Ascending aorta (tissue), 2 donors: ENCODE results near the gene CRHBP. TPM values are rescaled to one million over a fixed set of nuclear protein-coding genes. Genes with fewer than 3 reads are reported as not detected.

Source experiments
- DNase-seq, 2 donors: peaks; one replicate each; pipeline ENCODE4 v3.0.0-alpha.2; 2019; ENCODE audit warnings: low spot score in 2 of 2
- H3K27ac ChIP-seq, 2 donors: fragments of 200-600 bp; sonication (generic); one replicate each; pipeline ENCODE4 v1.5.1; 2016 to 2017; ENCODE audit warnings: mild to moderate bottlenecking in 1 of 2
- H3K27me3 ChIP-seq: fragments of 200-600 bp; sonication (generic); one replicate; pipeline ENCODE4 v1.5.1; 2017
- H3K36me3 ChIP-seq, 2 donors: fragments of 200-600 bp; sonication (generic); one replicate each; pipeline ENCODE4 v1.5.1; 2016
- H3K4me1 ChIP-seq, 2 donors: fragments of 200-600 bp; sonication (generic); one replicate each; pipeline ENCODE4 v1.5.1; 2016 to 2017; ENCODE audit warnings: mild to moderate bottlenecking in 1 of 2
- H3K4me3 ChIP-seq, 2 donors: fragments of 200-600 bp; sonication (generic); one replicate each; pipeline ENCODE4 v1.5.1; 2016 to 2017; ENCODE audit warnings: mild to moderate bottlenecking in 1 of 2
- H3K9me3 ChIP-seq, 2 donors: fragments of 200-600 bp; sonication (generic); one replicate each; pipeline ENCODE4 v1.5.1; 2016
- intact Hi-C: fragments of 100-400 bp; cut with DNase I; formaldehyde crosslinking; loops from one replicate; pipeline ENCODE4 v1.15.1; 2023
- total RNA-seq: library from RNA; depleted of rRNA; stranded (reverse); fragments of >200 nt; gene quantifications from one replicate; pipeline ENCODE4 v1.1.0, GENCODE V29; 2016
- TF ChIP-seq, protein P1 (sequence below), 3 experiments: fragments of 200-600 bp in 2 of 3; fragments of 450-650 bp in 1 of 3; sonication (generic) in 2 of 3; IDR thresholded peaks; one replicate each; pipeline ENCODE4 v1.5.1; 2016 to 2019; ENCODE audit warnings: antibody characterized with exemption in 3 of 3, mild to moderate bottlenecking in 1 of 3, moderate library complexity in 1 of 3

Gene CRHBP
- total RNA-seq, 1 donor from 2014 or later = 0.32 TPM

DNA sequence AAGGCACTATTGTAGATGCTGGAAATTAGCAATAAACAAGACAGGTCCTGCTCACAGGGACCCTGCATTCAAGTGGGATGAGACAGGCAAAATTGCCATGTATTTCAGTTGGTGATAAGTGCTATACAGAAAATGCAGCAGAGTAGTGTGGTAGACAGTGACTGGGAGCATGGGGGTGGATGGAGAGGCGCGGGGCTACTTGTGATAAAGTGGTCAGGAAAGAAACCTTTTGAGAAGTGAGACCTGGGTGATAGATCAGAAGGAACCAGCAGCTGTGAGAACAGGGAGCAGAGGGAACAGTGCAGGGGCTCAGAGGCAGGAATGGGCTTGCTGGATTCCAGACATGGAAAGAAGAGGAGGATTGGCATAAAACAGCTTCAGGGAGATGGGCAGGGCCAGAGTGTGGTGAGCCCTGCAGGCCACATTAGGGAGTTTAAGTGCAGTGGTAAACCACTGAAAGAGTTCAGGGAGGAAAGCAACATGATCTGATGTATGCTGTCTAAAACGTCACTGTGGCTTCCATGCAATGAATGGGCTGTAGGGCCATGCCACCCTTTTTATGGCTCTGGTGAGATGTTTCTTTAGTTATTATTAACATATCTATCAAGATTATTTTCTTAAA lies 7.3 kb downstream of the CRHBP start:
- TF ChIP-seq, protein P1, sequence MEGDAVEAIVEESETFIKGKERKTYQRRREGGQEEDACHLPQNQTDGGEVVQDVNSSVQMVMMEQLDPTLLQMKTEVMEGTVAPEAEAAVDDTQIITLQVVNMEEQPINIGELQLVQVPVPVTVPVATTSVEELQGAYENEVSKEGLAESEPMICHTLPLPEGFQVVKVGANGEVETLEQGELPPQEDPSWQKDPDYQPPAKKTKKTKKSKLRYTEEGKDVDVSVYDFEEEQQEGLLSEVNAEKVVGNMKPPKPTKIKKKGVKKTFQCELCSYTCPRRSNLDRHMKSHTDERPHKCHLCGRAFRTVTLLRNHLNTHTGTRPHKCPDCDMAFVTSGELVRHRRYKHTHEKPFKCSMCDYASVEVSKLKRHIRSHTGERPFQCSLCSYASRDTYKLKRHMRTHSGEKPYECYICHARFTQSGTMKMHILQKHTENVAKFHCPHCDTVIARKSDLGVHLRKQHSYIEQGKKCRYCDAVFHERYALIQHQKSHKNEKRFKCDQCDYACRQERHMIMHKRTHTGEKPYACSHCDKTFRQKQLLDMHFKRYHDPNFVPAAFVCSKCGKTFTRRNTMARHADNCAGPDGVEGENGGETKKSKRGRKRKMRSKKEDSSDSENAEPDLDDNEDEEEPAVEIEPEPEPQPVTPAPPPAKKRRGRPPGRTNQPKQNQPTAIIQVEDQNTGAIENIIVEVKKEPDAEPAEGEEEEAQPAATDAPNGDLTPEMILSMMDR (IDR thresholded peaks at IDR 0.05) = no peak
- H3K27me3 ChIP-seq = no peaks in the 10 kb centered on the region
- no peaks in the 10 kb centered on the region for H3K9me3 ChIP-seq
- no peak overlapping the region for H3K27ac ChIP-seq
- no peak for DNase-seq
- H3K4me1 ChIP-seq = no peaks in the 10 kb centered on the region
- no peaks in the 10 kb centered on the region for H3K36me3 ChIP-seq
- H3K4me3 ChIP-seq = no peak overlapping the region
- intact Hi-C loops = no loop called here

DNA sequence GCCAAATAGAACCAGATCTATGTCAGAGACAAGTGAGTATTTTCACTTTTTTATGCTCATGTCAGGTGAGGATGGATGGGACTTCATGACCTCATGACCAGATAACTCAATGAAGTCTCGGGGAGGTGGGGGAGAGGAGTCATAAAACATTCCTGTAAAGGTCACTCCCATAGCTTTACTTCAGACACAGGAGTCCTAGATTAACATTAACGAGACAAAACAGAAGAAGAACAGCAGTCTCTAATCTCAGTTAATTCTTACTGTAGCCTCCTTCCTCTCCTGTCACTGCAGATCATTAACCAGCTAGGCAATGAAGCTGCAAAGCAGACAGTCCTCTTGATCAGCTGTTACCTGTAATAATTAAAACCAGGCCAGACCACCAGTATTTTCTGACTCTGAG lies 11.2 kb downstream of the CRHBP start:
- Histone ChIP-seq H3K9me3 (no peaks in the 10 kb centered on the region), H3K27ac (no peak overlapping the region), H3K4me1 (no peaks in the 10 kb centered on the region), H3K36me3 (no peaks in the 10 kb centered on the region), H3K4me3 (no peak overlapping the region), H3K27me3 (no peaks in the 10 kb centered on the region)
- TF ChIP-seq, protein P1 (IDR thresholded peaks at IDR 0.05) = no peak
- intact Hi-C loops = no loop called here
- no peak for DNase-seq

DNA sequence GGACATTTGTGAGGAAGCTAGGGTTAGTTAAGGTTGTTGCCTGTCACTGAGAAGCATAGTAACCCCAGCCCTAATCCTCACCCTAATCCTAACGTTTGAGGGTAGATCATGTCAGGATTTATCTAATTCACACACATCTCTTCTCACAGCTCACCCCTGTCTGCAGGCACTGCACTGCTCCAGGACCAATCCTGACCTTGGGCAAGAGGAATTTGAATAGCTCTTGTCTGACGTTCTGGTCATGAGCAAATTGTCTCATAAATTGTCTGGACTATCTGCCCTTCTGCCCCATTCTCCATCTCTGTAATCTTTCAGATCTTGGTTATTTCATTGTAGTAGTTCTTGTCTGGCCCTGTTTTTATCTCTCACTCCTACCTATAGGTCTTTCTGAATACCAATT lies 18.7 kb downstream of the CRHBP start:
- intact Hi-C loops = no loop called here
- no peaks in the 10 kb centered on the region for H3K9me3 ChIP-seq

DNA sequence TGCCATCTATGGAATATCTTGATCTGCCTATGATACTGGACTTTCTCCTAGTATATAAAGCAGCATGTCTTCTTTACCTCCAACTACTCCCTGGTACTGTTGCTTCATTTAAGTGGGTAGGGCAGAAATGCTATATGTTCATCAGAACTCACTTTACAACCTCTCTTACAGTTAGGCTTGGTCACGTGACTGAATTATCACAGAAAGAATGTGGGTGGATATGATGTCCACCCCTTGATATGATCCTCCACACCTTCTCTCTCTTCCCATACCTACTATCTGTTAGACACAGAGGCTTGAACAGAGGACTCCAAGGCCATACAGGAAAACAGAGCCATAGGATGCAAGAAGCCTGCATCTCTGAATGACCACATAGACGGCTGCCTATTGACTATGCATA lies 19.8 kb downstream of the CRHBP start:
- no peak overlapping the region for H3K27ac ChIP-seq
- H3K9me3 ChIP-seq = no peaks in the 10 kb centered on the region
- no peaks in the 10 kb centered on the region for H3K4me1 ChIP-seq
- no peak for DNase-seq
- H3K4me3 ChIP-seq = no peak overlapping the region
- no peaks in the 10 kb centered on the region for H3K36me3 ChIP-seq
- TF ChIP-seq, protein P1 (IDR thresholded peaks at IDR 0.05) = no peak
- intact Hi-C loops = no loop called here
- no peaks in the 10 kb centered on the region for H3K27me3 ChIP-seq

More for the DNA sequence above, 18.7 kb downstream of the CRHBP start:
- Histone ChIP-seq H3K27ac (no peak overlapping the region), H3K36me3 (no peaks in the 10 kb centered on the region), H3K27me3 (no peaks in the 10 kb centered on the region), H3K4me3 (no peak overlapping the region), H3K4me1 (no peaks in the 10 kb centered on the region)
- TF ChIP-seq, protein P1 (IDR thresholded peaks at IDR 0.05) = no peak
- no peak for DNase-seq

DNA sequence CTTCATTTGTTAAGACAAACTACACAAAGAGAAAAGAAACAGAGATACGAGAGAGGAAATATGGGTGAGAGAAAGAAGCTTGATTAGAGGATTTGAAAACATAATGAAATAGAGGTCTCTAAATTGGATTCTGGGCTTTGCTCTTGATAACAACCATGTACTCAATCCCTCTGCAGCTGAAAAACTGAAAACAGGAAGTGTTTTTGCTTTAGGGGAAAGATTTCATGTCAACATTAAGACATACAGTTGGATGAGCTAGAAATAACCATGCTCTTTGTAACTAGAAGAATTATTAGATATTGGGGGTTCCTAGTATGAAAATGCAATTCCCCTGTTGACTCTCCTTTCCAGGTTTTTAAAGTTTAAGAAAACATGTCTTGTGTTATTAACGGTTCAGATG lies 21.9 kb downstream of the CRHBP start:
- TF ChIP-seq, protein P1 (IDR thresholded peaks at IDR 0.05) = no peak
- Histone ChIP-seq H3K4me1 (no peaks in the 10 kb centered on the region), H3K36me3 (no peaks in the 10 kb centered on the region), H3K4me3 (no peak overlapping the region), H3K27me3 (no peaks in the 10 kb centered on the region), H3K27ac (no peak overlapping the region), H3K9me3 (no peaks in the 10 kb centered on the region)
- no peak for DNase-seq
- intact Hi-C loops = no loop called here

DNA sequence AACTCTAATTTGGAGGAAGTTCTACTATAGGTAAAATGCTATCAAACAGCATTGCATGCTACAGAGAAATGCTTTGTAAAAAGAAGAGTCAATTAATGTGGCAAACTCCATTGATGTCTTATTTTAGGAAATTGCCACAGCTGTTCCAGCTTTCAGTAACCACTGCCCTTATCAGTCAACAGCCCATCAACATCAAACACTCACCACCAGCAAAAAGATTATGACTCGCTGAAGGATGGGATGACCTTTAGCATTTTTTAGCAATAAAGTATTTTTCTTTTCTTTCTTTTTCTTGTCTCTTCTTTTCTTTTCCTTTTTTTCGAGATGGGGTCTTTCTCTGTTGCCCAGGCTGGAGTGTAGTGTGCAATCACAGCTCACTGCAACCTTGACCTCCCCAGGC lies 26.0 kb downstream of the CRHBP start:
- H3K36me3 ChIP-seq = no peaks in the 10 kb centered on the region
- no peak overlapping the region for H3K27ac ChIP-seq
- intact Hi-C loops = no loop called here
- no peaks in the 10 kb centered on the region for H3K27me3 ChIP-seq
- DNase-seq = no peak
- TF ChIP-seq, protein P1 (IDR thresholded peaks at IDR 0.05) = no peak
- no peak overlapping the region for H3K4me3 ChIP-seq
- H3K4me1 ChIP-seq = no peaks in the 10 kb centered on the region
- H3K9me3 ChIP-seq = no peaks in the 10 kb centered on the region
